Measurements from ENCODE around the gene TRAFD1.
"Not testable (repeated sequence)": the region's sequence is repeated elsewhere in the genome, so short reads cannot be mapped to it uniquely, and the experiment has no call there.

Gene TRAFD1

GRCh38 chr12:112115259-112116045 lies 9.9 kb upstream of the TRAFD1 start:
- DNase-seq: no peak

GRCh38 chr12:112116232-112117060 lies 8.9 kb upstream of the TRAFD1 start:
- no peak for DNase-seq

GRCh38 chr12:112117685-112118084 lies 7.7 kb upstream of the TRAFD1 start:
- DNase-seq: no peak

DNA sequence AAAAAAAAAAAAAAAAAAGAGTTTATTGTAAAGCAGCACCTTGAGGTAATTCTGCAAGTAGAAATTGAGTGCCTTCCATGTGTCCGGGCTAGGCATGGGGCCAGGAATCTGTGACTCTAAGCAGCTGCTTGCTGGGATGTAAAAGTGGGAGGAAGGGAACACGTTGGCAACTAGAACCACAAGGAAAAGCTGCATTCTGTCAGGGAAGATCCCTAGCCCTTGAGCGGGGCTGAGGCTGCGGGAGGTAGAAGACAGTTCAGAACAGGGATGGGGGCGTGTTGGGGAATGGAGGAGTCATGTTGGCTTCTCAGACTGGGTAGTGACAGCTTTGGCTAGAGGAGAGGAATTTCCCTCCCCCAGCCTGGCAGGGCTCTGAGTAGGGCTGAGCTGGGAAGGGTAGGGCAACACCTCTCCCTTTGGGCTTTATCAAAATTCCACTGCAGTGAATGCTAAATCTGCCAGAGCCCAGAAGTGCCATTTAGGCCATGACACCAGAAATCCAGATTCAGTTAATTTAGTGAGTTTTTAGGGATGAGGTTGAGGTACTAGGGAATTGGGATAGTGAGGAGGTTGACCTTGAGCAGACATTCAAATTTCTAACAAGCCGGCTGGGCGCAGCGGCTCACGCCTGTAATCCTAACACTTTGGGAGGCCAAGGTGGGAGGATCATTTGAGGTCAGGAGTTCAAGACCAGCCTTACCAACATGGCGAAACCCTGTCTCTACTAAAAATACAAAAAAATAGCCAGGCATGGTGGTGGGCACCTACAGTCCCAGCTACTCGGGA lies 3.4 kb upstream of the TRAFD1 start:
- DNase-seq: peak; percentile 16

DNA sequence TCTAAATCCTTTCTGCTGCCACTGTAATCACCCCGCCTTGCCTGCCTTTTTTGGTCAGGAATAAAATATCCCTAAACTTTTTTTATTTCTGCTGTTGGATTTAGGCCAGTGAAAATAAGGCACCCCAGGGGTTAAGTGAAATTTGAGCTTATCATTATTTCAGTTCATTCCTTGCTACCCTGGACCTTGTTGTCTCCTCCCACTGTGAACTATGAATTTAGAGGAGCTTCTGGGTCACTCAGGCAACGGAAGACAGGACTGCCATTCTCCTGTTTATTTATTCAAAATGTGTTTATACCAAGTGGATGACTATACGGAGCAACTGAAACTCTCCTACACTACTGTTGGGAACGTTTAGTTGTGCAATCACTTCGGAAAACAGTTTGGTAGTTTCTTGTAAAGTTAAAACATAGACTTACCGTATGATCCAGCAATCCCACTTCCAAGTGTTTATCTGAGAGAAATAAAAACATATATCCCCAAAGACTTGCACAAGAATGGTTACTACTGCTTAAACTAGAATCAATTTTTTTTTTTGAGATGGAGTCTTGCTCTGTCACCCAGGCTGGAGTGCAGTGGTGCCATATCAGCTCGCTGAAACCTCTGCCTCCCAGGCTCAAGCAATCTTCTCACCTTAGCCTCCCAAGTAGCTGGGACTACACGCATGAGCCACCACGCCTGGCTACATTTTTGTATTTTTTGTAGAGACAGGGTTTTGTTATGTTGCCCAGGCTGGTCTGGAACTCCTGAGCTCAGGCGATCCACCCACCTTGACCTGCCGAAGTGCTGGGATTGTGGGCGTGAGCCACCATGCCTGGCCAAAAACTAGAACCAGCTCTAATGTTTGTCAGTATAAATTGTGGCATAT lies 2.3 kb upstream of the TRAFD1 start:
- DNase-seq: no peak

GRCh38 chr12:112124918-112125249 lies 476 bp upstream of the TRAFD1 start:
- DNase-seq: no peak

GRCh38 chr12:112126000-112126438 lies 659 bp downstream of the TRAFD1 start:
- no peak for DNase-seq

DNA sequence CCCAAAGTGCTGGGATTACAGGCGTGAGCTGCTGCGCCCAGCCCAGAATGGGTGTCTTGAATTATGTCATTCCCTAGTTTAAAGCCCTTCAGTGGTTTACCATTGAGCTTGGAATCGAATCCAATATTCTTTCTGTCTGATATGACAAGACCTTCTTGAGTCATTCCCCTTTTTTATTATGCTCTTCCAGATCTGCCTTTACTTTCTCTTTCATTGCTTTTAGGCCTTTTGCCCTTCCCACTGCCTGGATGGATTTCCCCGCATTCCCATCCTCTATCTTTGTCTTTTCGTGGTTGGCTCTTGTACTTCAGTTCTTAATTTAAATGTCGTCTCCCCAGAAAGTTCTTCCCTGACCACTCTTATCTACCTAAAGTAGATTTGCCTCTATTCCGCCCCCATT lies 1.6 kb downstream of the TRAFD1 start:
- no peak for DNase-seq

DNA sequence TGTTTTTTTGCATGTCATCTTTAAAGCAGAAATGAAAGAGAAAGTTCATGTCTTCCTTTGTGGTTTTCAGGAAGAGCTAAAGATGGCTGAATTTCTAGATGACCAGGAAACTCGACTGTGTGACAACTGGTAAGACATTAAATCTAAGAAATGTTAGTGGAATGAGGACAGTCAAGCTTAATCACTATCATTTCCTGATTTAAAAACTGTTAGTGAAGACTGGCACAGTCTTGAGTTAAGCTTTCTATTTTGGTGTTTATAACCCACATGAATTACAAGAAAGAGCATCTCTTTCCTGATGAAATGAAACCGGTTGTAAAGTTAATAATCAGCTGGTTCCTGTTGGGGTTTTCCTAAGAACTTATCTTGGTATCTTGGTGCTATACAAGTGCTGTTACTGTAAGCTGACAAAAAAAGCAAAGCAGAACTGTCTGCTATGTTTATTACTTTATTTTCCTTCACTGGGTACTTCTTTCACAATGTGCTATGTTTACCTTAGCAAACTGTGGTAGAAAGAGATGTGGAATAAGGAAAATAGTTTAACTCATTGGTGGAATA lies 5.2 kb downstream of the TRAFD1 start:
- no peak for DNase-seq

DNA sequence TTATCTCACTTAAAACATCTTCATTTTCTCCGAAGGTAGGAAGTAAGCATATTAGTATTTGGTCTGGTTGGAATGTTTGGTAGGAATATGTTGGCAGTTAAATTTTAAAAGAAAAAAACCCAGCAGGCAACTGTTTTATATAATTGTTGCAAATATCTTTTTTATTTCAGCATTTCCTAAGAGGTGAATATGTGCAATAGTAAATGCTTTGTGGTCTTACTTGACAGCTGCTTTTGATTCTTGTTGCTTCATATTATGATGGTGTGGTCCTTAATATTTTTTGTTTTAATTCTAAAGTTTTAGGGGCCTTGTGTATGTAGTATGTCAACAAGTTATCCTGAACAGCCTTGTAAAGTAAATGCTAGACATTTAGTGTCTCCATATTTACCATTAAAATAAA lies 6.3 kb downstream of the TRAFD1 start:
- DNase-seq: no peak

GRCh38 chr12:112133418-112133817 lies 8.1 kb downstream of the TRAFD1 start:
- no peak for DNase-seq

- no peak for DNase-seq
These were observed 9.4 kb downstream of the TRAFD1 start for GRCh38 chr12:112134731-112135130.

DNA sequence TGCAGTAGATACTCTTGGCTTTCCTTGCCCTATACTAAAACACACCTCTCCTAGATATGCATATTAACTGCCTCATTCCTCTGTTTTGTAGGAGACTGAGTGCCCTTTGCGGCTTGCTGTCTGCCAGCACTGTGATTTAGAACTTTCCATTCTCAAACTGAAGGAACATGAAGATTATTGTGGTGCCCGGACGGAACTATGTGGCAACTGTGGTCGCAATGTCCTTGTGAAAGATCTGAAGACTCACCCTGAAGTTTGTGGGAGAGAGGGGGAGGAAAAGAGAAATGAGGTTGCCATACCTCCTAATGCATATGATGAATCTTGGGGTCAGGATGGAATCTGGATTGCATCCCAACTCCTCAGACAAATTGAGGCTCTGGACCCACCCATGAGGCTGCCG lies 15.4 kb downstream of the TRAFD1 start:
- no peak for DNase-seq

GRCh38 chr12:112146123-112146522 lies 20.8 kb downstream of the TRAFD1 start:
- DNase-seq: no peak

- DNase-seq: no peak
These were observed 22.7 kb downstream of the TRAFD1 start for GRCh38 chr12:112148031-112148513.

GRCh38 chr12:112149596-112149995 lies 24.2 kb downstream of the TRAFD1 start:
- DNase-seq: no peak

DNA sequence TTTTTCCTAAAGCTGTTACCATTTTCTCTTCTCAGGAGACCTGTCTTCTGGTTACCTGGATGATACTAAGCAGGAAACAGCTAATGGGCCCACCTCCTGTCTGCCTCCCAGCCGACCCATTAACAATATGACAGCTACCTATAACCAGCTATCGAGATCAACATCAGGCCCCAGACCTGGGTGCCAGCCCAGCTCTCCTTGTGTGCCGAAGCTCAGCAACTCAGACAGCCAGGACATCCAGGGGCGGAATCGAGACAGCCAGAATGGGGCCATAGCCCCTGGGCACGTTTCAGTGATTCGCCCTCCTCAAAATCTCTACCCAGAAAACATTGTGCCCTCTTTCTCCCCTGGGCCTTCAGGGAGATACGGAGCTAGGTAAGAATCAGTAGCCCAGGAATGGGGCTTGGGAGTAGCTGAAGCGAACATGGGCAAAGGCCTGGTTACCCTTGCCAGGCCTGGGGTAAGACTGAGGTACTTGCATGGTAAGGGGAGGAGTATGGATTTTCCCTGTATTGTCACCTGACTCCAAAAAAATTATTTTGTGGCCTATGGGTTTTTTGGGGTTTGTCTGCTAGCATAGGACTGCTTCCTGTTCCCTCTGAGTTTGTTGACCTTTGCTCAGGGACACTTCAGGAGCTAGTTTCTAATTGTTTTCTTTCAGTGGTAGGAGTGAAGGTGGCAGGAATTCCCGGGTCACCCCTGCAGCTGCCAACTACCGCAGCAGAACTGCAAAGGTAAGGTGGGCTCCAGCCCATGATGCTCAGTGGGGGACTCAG lies 26.6 kb downstream of the TRAFD1 start:
- no peak for DNase-seq

DNA sequence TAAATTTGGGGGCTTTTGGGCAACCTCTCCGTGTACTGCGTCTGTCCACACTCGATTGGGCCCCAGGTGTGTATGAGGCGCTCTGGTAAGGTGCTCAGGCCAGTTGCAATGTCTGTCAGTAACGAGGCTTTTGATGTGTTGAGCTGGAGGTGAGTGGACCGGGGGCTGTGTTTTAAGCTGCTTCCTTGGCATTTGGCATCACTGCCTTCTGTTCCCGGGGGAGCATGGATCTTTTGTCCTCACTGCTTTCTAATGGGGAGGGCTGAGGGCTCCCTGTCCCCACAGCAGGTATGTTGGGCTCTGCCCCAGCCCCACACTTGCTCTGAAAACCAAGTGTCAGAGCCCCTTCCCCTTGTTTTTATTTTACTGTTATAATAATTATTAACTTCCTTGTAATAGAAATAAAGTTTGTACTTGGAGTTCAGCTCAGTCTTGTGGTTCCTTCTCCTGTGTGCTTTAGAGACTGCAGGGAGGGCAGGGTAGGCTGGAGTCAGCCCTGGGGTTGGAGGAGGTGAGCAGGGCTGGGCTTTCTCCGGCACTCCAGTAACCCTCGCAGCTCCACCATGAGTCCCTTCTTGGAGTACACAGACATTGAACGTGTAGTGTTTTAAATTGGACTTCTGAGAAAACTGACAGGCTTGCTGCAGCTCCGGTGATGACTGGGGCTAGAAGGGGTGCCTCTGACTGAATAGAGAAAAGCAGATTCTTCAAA lies 28.0 kb downstream of the TRAFD1 start:
- no peak for DNase-seq

DNA sequence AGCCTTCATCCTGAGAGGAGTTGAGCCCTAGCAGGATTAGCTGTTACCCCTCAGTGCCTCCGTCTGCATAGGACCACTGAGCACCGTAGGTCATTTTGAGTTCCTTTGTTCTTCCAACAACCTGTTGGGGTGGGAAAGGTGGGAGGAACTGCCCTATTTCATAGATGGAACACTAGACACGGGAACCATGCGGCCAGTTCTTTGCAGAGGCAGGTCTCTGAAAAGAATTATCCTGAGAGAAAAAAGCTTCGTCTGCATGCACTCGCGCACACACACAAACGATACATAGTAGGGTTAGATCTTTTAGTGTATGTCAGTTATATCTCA lies 28.5 kb downstream of the TRAFD1 start:
- no peak for DNase-seq

DNA sequence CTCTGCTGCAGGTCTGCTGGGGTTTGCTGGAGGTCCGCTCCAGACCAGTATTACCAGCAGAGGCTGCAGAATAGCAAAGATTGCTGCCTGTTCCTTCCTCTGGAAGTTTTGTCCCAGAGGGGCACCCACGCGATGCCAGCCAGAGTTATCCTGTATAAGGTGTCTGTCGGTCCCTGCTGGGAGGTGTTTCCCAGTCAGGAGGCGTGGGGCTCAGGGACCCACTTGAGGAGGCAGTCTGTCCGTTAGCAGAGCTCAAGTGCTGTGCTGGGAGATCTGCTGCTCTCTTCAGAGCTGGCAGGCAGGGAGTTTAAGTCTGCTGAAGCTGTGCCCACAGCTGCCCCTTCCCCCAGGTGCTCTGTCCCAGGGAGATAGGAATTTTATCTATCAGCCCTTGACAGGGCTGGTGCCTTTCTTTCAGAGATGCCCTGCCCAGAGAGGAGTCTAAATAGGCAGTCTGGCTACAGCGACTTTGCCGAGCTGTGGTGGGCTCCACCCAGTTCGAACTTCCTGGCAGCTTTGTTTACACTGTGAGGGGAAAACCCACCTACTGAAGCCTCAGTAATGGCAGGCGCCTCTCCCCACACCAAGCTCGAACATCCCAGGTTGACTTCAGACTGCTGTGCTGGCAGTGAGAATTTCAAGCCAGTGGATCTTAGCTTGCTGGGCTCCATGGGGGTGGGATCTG lies 33.2 kb downstream of the TRAFD1 start:
- DNase-seq: not testable (repeated sequence)
